AG10803 (cell line): ENCODE data around the gene C1QTNF9B.
"Not testable (repeated sequence)": the region's sequence is repeated elsewhere in the genome, so short reads cannot be mapped to it uniquely, and the experiment has no call there.

Experiments
- DNase-seq: peaks from one replicate; pipeline ENCODE4 v3.0.0; 2010; ENCODE audit warnings: low read depth
- H3K4me3 ChIP-seq: 2 replicates; pipeline ENCODE4 v1.5.1; 2011; ENCODE audit warnings: mild to moderate bottlenecking, low read length, control low read depth
- CTCF ChIP-seq: conservative IDR thresholded peaks from 2 replicates; pipeline ENCODE4 v1.5.1; 2011; ENCODE audit warnings: mild to moderate bottlenecking, low read length, control low read depth, inconsistent platforms

C1QTNF9B gene

GRCh38 chr13:23889615-23890607 is 7.4 kb downstream of the C1QTNF9B start:
- TF ChIP-seq CTCF: peak; percentile 19; the same call in 1 of the 2 replicates
- peak overlapping the region; percentile 91 for H3K4me3 ChIP-seq
- peak; percentile 22 for DNase-seq

DNA sequence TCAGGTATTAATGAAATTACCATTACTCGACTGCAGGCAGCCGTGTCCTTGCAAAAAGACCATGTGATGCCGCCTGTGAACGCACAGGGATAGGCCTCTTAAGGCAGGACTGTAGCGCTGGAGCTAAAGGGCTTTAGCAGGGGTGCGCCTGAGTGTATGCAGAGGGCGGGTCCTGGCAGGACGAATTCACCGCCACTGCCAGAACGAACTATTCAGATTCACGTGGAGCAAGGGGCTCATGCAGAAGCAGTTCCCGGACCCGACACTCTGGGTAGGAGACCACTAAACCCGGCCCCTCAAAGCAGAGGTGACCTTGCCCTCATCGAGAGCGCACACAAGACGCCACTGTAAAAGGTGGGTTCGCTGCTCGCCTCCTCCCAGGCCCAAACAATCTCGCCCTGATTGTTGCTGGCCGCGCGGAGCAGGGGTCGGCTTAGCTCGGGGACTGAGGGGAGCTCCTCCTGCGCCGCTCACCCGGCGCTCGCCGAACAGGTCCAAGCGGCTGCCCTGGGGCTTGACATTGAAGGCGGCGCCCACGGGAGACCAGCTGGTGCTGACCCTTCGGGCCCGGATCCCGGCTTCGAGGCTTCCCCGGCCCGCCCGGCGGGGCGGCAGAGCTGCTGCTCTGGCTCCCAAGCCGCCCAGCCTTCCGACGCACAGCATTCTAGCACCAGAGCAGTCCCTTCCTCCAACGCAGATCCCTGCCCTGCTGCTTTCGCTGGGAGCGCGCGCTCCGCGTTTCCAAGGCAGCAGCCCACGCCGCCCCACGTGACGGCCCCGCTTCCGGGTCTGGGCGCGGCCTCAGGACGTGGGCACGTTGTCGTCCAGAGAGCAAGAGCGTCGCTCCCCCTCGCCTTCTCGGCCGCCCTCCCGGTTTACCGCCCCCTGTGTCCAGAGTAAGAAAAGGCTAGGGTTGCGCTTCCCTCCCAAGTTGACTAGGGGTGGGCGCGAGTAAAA is 8.4 kb downstream of the C1QTNF9B start, which contains the start of gene MIPEP:
TSS of gene MIPEP (minus strand) at position 743 of the 957 bp plus-strand sequence. CDS start at position 663, 80 bp downstream.
- H3K4me3 ChIP-seq: peak within 1 kb of the TSS; percentile 91
- TF ChIP-seq CTCF: peak; percentile 70
- peak; percentile 94 for DNase-seq

DNA sequence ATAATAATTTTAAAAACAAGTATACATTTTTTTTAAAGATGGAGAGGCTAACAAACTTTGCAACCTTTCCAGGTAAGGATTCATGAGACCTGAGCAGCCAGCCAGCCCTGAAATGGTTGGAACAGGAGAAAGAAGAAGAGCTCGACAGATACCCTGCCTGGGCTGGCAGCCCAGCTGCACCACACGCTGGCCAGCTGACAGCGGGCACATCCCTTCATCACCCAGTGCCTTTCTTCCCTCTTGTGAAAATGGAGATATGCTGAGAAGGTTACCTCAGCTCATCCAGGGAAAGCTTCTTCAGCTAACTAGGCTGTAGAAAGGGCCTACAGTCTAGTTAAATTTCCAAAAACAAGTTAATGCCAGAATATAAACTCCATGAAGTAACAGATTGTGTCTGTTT is 12.9 kb downstream of the C1QTNF9B start:
- not testable (repeated sequence) for DNase-seq, H3K4me3 ChIP-seq

- DNase-seq: no peak
- no peak overlapping the region for H3K4me3 ChIP-seq
- TF ChIP-seq CTCF: no peak
Observed at GRCh38 chr13:23883255-23883654, 14.0 kb downstream of the C1QTNF9B start.

- not testable (repeated sequence) for DNase-seq, H3K4me3 ChIP-seq
Observed at GRCh38 chr13:23881402-23881800, 15.9 kb downstream of the C1QTNF9B start.

GRCh38 chr13:23880493-23881401 is 16.6 kb downstream of the C1QTNF9B start:
- H3K4me3 ChIP-seq, DNase-seq: not testable (repeated sequence)

DNA sequence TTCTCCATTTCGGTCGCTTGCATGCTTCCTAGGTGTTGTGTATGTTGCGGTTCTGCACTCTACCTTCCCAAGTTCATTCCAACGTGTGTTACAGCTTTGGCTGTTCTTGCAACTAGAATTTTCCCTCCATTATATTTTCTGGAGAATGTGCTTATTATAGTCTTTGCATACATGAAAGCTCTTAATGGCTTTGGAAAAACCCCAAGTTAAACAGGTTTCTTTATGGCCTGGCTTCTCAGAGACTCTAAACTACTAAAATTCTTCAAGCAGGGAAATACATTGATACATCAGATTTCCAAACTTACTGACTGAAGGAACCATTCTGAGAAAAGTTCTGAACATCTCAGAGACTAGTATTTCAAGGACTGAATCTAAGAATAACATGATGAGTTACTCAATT is 20.0 kb downstream of the C1QTNF9B start:
- no peak for DNase-seq
- TF ChIP-seq CTCF: no peak
- H3K4me3 ChIP-seq: no peak overlapping the region

- no peak overlapping the region for H3K4me3 ChIP-seq
- DNase-seq: peak; percentile 35
- peak; percentile 67 for TF ChIP-seq CTCF
Observed at GRCh38 chr13:23876265-23876664, 21.0 kb downstream of the C1QTNF9B start.
